BJ (cell line): ENCODE results near the gene MB. TPM values are rescaled to one million over a fixed set of nuclear protein-coding genes. Genes with fewer than 3 reads are reported as not detected.

Source experiments
- CTCF ChIA-PET: fragments of 350-600 bp; formaldehyde crosslinking; extraction: SDS; loops from one replicate; lab custom pipeline; 2021; ENCODE audit warnings: antibody characterized with exemption, inconsistent platforms; lab: Yijun Ruan, JAX
- POLR2A ChIA-PET: fragments of 300-600 bp; sonication (Branson Sonifier 250); formaldehyde crosslinking; extraction: SDS; loops from one replicate; lab custom pipeline; 2021; ENCODE audit warnings: antibody characterized with exemption; lab: Charles Lee
- DNase-seq: peaks from one replicate; pipeline ENCODE4 v3.0.0-alpha.2; 2011; ENCODE audit warnings: low read depth
- H3K27me3 ChIP-seq: 2 replicates; pipeline ENCODE4 v1.6.0; 2011; ENCODE audit warnings: low read length; ENCODE audit not compliant: control insufficient read depth, insufficient read depth
- H3K36me3 ChIP-seq: 2 replicates; pipeline ENCODE4 v1.5.1; 2011; ENCODE audit warnings: low read length; ENCODE audit not compliant: control insufficient read depth, insufficient read depth
- H3K4me3 ChIP-seq: 2 replicates; pipeline ENCODE4 v1.5.1; 2011; ENCODE audit warnings: low read depth, mild to moderate bottlenecking, control low read depth, low read length
- CTCF ChIP-seq: IDR thresholded peaks from 2 replicates; pipeline ENCODE4 v1.5.1; 2011; ENCODE audit warnings: low read depth, mild to moderate bottlenecking, control low read depth, inconsistent platforms, low read length, moderate library complexity; ENCODE audit not compliant: insufficient read depth
- polyA plus RNA-seq: library from polyadenylated mRNA; depleted of rRNA; stranded (reverse); fragments of >200 nt; gene quantifications from 2 replicates; pipeline ENCODE4 v1.2.3, GENCODE V29; 2011

Gene MB
- polyA plus RNA-seq, 1 experiment, result not detected

DNA sequence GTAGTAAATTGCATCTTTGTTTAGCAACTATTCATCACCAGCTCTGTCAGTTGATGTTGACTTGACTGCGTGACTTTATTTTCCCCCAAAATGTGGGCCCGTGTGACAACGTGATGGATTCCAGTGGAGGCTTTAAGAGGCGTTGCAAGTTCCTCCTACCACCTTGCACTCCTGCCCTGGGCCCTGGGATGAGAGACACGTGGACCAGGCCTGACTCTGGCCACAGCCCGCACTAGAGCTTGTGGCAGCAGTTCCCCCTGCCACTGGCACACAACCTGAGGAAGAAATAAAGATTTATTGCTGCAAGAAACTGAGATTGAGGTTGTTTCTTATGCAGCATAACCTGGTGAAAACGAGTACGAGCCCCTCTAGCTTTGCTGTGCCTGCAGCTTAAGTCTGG is 44.6 kb downstream of the MB start:
- DNase-seq, result no peak
- CTCF ChIA-PET, result interaction anchor here (1.2 to 15.2 kb wide), 3 partner anchors 10 to 222 kb away, joined by 5 to 220 read pairs (median 26); no protein-coding TSS in a partner anchor
- Histone ChIP-seq H3K36me3 (no peaks in the 10 kb centered on the region), H3K27me3 (peaks cover 3% of the 10 kb centered on the region; the same call in 1 of the 2 replicates), H3K4me3 (no peak overlapping the region)
- POLR2A ChIA-PET, result no interaction called here
- no peak for TF ChIP-seq CTCF

DNA sequence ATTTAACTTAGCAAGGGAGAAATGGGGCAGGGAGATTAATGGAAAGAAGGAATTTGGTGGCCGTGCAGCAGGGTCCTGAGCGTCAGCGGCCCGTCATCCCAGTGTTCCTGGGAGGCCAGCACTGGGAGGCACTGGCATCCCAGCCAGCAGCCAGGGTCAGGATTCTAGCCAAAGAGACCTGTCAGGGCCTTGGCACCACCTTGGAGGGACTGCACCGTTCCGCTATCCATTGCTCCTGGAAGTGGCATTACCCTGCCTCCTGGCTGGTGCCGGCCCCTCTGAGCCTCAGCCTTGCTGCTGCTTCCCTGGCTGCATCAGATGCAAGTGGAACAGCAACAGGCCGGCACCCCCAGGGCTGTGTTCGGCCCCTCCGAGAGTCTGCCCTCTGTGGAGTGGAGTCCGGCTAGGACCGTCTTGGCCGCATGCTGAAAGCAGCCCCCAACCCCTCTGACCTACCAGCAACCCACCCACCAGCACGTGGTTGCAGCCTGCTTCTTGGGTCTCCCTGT is 46.4 kb downstream of the MB start:
- H3K4me3 ChIP-seq, result no peak overlapping the region
- CTCF ChIA-PET, result interaction anchor here (0.9 to 15.2 kb wide), 3 partner anchors 21 to 139 kb away, joined by 3 to 220 read pairs (median 12); no protein-coding TSS in a partner anchor
- POLR2A ChIA-PET, result no interaction called here
- H3K36me3 ChIP-seq, result no peaks in the 10 kb centered on the region
- no peak for DNase-seq
- TF ChIP-seq CTCF, result no peak
- H3K27me3 ChIP-seq, result peaks cover 5% of the 10 kb centered on the region

DNA sequence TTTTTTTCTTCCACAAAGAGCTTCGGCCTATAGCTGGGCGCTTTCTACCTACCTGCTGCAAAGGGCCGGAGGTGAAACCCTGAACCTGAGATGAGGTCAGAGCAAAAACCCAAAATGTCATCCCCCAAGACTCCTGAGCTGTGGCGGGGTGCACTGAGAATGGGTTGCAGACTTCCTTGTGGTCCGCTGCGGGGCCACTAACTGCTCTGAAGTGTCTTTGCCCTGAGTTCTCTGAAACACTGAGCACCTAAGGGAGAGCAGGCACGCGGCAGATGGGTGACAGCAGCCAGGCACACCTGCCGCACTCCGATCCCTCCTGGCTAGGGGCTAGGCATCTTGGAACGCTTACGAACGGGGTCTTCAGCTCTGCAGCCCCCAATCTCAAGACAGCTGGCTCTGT is 47.2 kb downstream of the MB start:
- Histone ChIP-seq H3K4me3 (no peak overlapping the region), H3K27me3 (peaks cover 3% of the 10 kb centered on the region), H3K36me3 (no peaks in the 10 kb centered on the region)
- ChIA-PET POLR2A (no interaction called here), CTCF (interaction anchor here (0.6 to 2.2 kb wide), 4 partner anchors 14 to 138 kb away, joined by 3 to 12 read pairs (median 5); no protein-coding TSS in a partner anchor)
- no peak for TF ChIP-seq CTCF
- DNase-seq, result no peak

DNA sequence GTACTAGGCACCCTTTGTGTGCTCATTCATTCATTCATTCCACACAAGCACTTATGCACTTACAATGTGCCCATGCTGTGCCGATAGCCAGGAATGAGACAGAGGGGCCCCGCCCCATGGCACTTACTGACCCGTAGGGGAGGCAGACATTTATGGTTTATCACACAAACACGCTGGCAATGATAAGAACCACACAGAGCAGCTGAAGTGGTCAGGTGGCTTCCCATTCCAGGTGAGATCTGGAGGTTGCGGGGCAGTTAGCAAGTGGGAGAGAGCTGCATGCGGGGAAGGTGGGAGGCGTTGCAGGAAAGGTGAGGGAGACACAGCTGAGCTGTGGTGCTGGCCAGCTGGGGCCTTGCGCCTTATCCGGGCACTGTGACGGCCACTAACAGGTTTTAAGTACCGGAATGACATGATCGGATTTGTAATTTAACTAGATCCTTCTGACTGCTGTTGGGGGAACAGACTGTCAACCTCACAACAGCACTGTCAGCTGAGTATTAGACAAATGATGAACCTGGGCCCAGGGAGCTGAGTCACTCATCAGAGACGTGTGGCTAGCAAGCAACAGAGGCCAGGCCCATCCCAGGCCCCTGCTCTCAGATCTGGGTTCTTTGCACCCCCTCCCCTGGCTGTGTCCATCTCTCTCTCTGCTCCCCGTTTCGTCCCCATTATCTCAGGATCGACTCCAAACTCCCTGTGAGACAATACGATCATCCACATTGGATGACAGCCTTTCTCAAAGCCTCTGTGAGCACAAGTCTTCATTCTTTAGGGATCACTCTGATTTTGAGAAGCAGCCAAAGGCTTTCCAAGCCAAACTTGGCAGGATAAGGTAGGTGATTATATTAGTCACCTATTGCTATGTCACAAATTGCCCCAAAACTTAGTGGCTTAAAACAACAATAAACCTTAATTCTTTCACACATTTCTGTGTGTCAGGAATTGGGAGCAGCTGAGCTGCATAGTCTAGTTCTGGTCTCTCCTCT is 48.1 kb downstream of the MB start:
- H3K27me3 ChIP-seq, result peaks cover 3% of the 10 kb centered on the region
- CTCF ChIA-PET, result interaction anchor here (0.9 to 2.2 kb wide), 4 partner anchors 15 to 143 kb away, joined by 3 to 12 read pairs (median 5); no protein-coding TSS in a partner anchor
- no peak overlapping the region for H3K4me3 ChIP-seq
- peak; percentile 26 for DNase-seq
- TF ChIP-seq CTCF, result no peak
- no peaks in the 10 kb centered on the region for H3K36me3 ChIP-seq
- POLR2A ChIA-PET, result no interaction called here
